Right ventricle myocardium superior (tissue), 1 donor: ENCODE measurements around the gene SLC1A5. TPM values are rescaled to one million over a fixed set of nuclear protein-coding genes. Genes with fewer than 3 reads are reported as not detected.
"Not testable (repeated sequence)": the region's sequence is repeated elsewhere in the genome, so short reads cannot be mapped to it uniquely, and the experiment has no call there.

Experiments
- ATAC-seq: fragments of 200-7000 bp; cut with Tn5 transposase; one replicate; pipeline ENCODE4 v1.9.1; 2020; ENCODE audit warnings: mild to moderate bottlenecking; ENCODE audit not compliant: poor library complexity
- DNase-seq: peaks from one replicate; pipeline ENCODE4 v3.0.0-alpha.2; 2020
- intact Hi-C: fragments of 100-400 bp; cut with DNase I; formaldehyde crosslinking; loops from one replicate; pipeline ENCODE4 v1.11.2; 2022
- total RNA-seq: library from RNA; stranded (reverse); fragmentation: NEBNext Ultra II Directional; extraction: Animal tissue kit (Norgen Biotek cat#: 25700); gene quantifications from one replicate; pipeline ENCODE4 v1.2.1, GENCODE V29; 2021
- donor health status: DM: no; HTN: yes; CAD: no; lungs with severe emphysema.

The SLC1A5 gene
- total RNA-seq, 1 donor from 2014 or later = 7.0 TPM

- DNase-seq = not testable (repeated sequence)
- intact Hi-C loops = loop anchor here (5.0 kb wide), 1 partner anchor 59 kb away; no protein-coding TSS in a partner anchor
- ATAC-seq = peak; percentile 16
These were observed 10.3 kb downstream of the SLC1A5 start for GRCh38 chr19:46777956-46778645.

GRCh38 chr19:46776927-46777911 lies 11.2 kb downstream of the SLC1A5 start:
- DNase-seq = no peak
- intact Hi-C loops = loop anchor here (5.0 kb wide), 1 partner anchor 60 kb away; no protein-coding TSS in a partner anchor
- ATAC-seq = no peak

GRCh38 chr19:46775642-46776258 lies 12.6 kb downstream of the SLC1A5 start:
- intact Hi-C loops = loop anchor here (5.0 kb wide), 1 partner anchor 62 kb away; no protein-coding TSS in a partner anchor
- DNase-seq (no peak), ATAC-seq (no peak)

GRCh38 chr19:46773018-46773399 lies 15.4 kb downstream of the SLC1A5 start:
- no peak for DNase-seq
- intact Hi-C loops = no loop called here
- ATAC-seq = no peak

- intact Hi-C loops = no loop called here
- DNase-seq = no peak
- no peak for ATAC-seq
These were observed 16.0 kb downstream of the SLC1A5 start for GRCh38 chr19:46772170-46773017.

GRCh38 chr19:46768746-46769145 lies 19.6 kb downstream of the SLC1A5 start:
- not testable (repeated sequence) for DNase-seq

GRCh38 chr19:46766569-46767317 lies 21.7 kb downstream of the SLC1A5 start:
- intact Hi-C loops = no loop called here
- ATAC-seq (peak; percentile 35), DNase-seq (peak; percentile 56)

More at GRCh38 chr19:46768746-46769145, 19.6 kb downstream of the SLC1A5 start:
- ATAC-seq, intact Hi-C loops: not testable (repeated sequence)

- ATAC-seq = peak; percentile 74
- intact Hi-C loops = no loop called here
- no peak for DNase-seq
These were observed 23.5 kb downstream of the SLC1A5 start for GRCh38 chr19:46764817-46765291.

GRCh38 chr19:46762245-46762890 lies 26.0 kb downstream of the SLC1A5 start:
- ATAC-seq (no peak), DNase-seq (no peak)
- intact Hi-C loops = no loop called here

- no peak for DNase-seq
- intact Hi-C loops = no loop called here
- no peak for ATAC-seq
These were observed 27.0 kb downstream of the SLC1A5 start for GRCh38 chr19:46761418-46761831.

- DNase-seq, ATAC-seq, intact Hi-C loops: not testable (repeated sequence)
These were observed 27.5 kb downstream of the SLC1A5 start for GRCh38 chr19:46760897-46761296.

- intact Hi-C loops = no loop called here
- DNase-seq (no peak), ATAC-seq (no peak)
These were observed 28.0 kb downstream of the SLC1A5 start for GRCh38 chr19:46760363-46760762.

GRCh38 chr19:46759817-46760333 lies 28.5 kb downstream of the SLC1A5 start:
- ATAC-seq = no peak
- intact Hi-C loops = loop anchor here (10.0 kb wide), 1 partner anchor 275 kb away; no protein-coding TSS in a partner anchor

GRCh38 chr19:46759206-46759605 lies 29.2 kb downstream of the SLC1A5 start:
- intact Hi-C loops = loop anchor here (10.0 kb wide), 1 partner anchor 276 kb away; no protein-coding TSS in a partner anchor
- DNase-seq (no peak), ATAC-seq (no peak)

More at GRCh38 chr19:46759817-46760333, 28.5 kb downstream of the SLC1A5 start:
- no peak for DNase-seq

GRCh38 chr19:46756544-46756888 lies 31.9 kb downstream of the SLC1A5 start:
- no peak for ATAC-seq
- DNase-seq = no peak
- intact Hi-C loops = loop anchor here (10.0 kb wide), 1 partner anchor 278 kb away; no protein-coding TSS in a partner anchor

- intact Hi-C loops = loop anchor here (10.0 kb wide), 1 partner anchor 279 kb away; no protein-coding TSS in a partner anchor
- no peak for DNase-seq
- ATAC-seq = no peak
These were observed 32.4 kb downstream of the SLC1A5 start for GRCh38 chr19:46755853-46756543.
